Measurements from ENCODE around the gene TBL1X.

The TBL1X gene

GRCh38 chrX:9498236-9498635 lies 33.4 kb downstream of the TBL1X start:
- Histone ChIP-seq H3K27me3 (ENCODE audit: insufficient read depth, low read length) (no peaks in the 10 kb centered on the region), H3K36me3 (ENCODE audit: insufficient read depth, low read length) (peaks cover 9% of the 10 kb centered on the region; the same call in 1 of the 2 replicates), H3K4me3 (ENCODE audit: low read depth, low read length) (no peak overlapping the region), H3K27ac (ENCODE audit: low read depth, low read length) (no peak overlapping the region), H3K79me2 (ENCODE audit: control insufficient read depth, insufficient read depth, low read length, unreplicated experiment) (peaks cover 4% of the 10 kb centered on the region), H2AFZ (ENCODE audit: low read length, unreplicated experiment) (no peak overlapping the region), H3K4me1 (ENCODE audit: control insufficient read depth, insufficient read depth, low read length, unreplicated experiment) (no peaks in the 10 kb centered on the region)

- no peak overlapping the region for H3K4me3 ChIP-seq (ENCODE audit: low read depth, low read length)
- H2AFZ ChIP-seq (ENCODE audit: low read length, unreplicated experiment) = no peak overlapping the region
- H3K27me3 ChIP-seq (ENCODE audit: insufficient read depth, low read length) = no peaks in the 10 kb centered on the region
- peaks cover 2% of the 10 kb centered on the region for H3K79me2 ChIP-seq (ENCODE audit: control insufficient read depth, insufficient read depth, low read length, unreplicated experiment)
- H3K4me1 ChIP-seq (ENCODE audit: control insufficient read depth, insufficient read depth, low read length, unreplicated experiment) = no peaks in the 10 kb centered on the region
- H3K36me3 ChIP-seq (ENCODE audit: insufficient read depth, low read length) = peaks cover 9% of the 10 kb centered on the region; the same call in 1 of the 2 replicates
- no peak overlapping the region for H3K27ac ChIP-seq (ENCODE audit: low read depth, low read length)
Observed at GRCh38 chrX:9500584-9500983, 35.7 kb downstream of the TBL1X start.

- peaks cover 9% of the 10 kb centered on the region; the same call in 1 of the 2 replicates for H3K36me3 ChIP-seq (ENCODE audit: insufficient read depth, low read length)
Observed at GRCh38 chrX:9501362-9501761, 36.5 kb downstream of the TBL1X start.

GRCh38 chrX:9503261-9503660 lies 38.4 kb downstream of the TBL1X start:
- Histone ChIP-seq H3K79me2 (ENCODE audit: control insufficient read depth, insufficient read depth, low read length, unreplicated experiment) (no peaks in the 10 kb centered on the region), H3K4me3 (ENCODE audit: low read depth, low read length) (no peak overlapping the region), H3K36me3 (ENCODE audit: insufficient read depth, low read length) (peaks cover 9% of the 10 kb centered on the region; the same call in 1 of the 2 replicates), H3K27ac (ENCODE audit: low read depth, low read length) (no peak overlapping the region), H2AFZ (ENCODE audit: low read length, unreplicated experiment) (no peak overlapping the region), H3K27me3 (ENCODE audit: insufficient read depth, low read length) (no peaks in the 10 kb centered on the region), H3K4me1 (ENCODE audit: control insufficient read depth, insufficient read depth, low read length, unreplicated experiment) (no peaks in the 10 kb centered on the region)

More at GRCh38 chrX:9501362-9501761, 36.5 kb downstream of the TBL1X start:
- Histone ChIP-seq H3K79me2 (ENCODE audit: control insufficient read depth, insufficient read depth, low read length, unreplicated experiment) (peaks cover 2% of the 10 kb centered on the region), H2AFZ (ENCODE audit: low read length, unreplicated experiment) (no peak overlapping the region), H3K27ac (ENCODE audit: low read depth, low read length) (no peak overlapping the region), H3K4me3 (ENCODE audit: low read depth, low read length) (no peak overlapping the region), H3K27me3 (ENCODE audit: insufficient read depth, low read length) (no peaks in the 10 kb centered on the region), H3K4me1 (ENCODE audit: control insufficient read depth, insufficient read depth, low read length, unreplicated experiment) (no peaks in the 10 kb centered on the region)

GRCh38 chrX:9510366-9510765 lies 45.5 kb downstream of the TBL1X start:
- H3K4me1 ChIP-seq (ENCODE audit: control insufficient read depth, insufficient read depth, low read length, unreplicated experiment) = no peaks in the 10 kb centered on the region
- no peak overlapping the region for H3K4me3 ChIP-seq (ENCODE audit: low read depth, low read length)
- H3K27me3 ChIP-seq (ENCODE audit: insufficient read depth, low read length) = no peaks in the 10 kb centered on the region
- no peaks in the 10 kb centered on the region for H3K36me3 ChIP-seq (ENCODE audit: insufficient read depth, low read length)
- H3K27ac ChIP-seq (ENCODE audit: low read depth, low read length) = no peak overlapping the region
- no peak overlapping the region for H2AFZ ChIP-seq (ENCODE audit: low read length, unreplicated experiment)
- H3K79me2 ChIP-seq (ENCODE audit: control insufficient read depth, insufficient read depth, low read length, unreplicated experiment) = no peaks in the 10 kb centered on the region

GRCh38 chrX:9510980-9511379 lies 46.1 kb downstream of the TBL1X start:
- Histone ChIP-seq H2AFZ (ENCODE audit: low read length, unreplicated experiment) (no peak overlapping the region), H3K79me2 (ENCODE audit: control insufficient read depth, insufficient read depth, low read length, unreplicated experiment) (no peaks in the 10 kb centered on the region), H3K27me3 (ENCODE audit: insufficient read depth, low read length) (no peaks in the 10 kb centered on the region), H3K4me3 (ENCODE audit: low read depth, low read length) (no peak overlapping the region), H3K36me3 (ENCODE audit: insufficient read depth, low read length) (no peaks in the 10 kb centered on the region), H3K27ac (ENCODE audit: low read depth, low read length) (no peak overlapping the region), H3K4me1 (ENCODE audit: control insufficient read depth, insufficient read depth, low read length, unreplicated experiment) (no peaks in the 10 kb centered on the region)

- Histone ChIP-seq H3K27ac (ENCODE audit: low read depth, low read length) (no peak overlapping the region), H3K27me3 (ENCODE audit: insufficient read depth, low read length) (no peaks in the 10 kb centered on the region), H2AFZ (ENCODE audit: low read length, unreplicated experiment) (no peak overlapping the region), H3K36me3 (ENCODE audit: insufficient read depth, low read length) (no peaks in the 10 kb centered on the region), H3K4me3 (ENCODE audit: low read depth, low read length) (no peak overlapping the region), H3K4me1 (ENCODE audit: control insufficient read depth, insufficient read depth, low read length, unreplicated experiment) (no peaks in the 10 kb centered on the region), H3K79me2 (ENCODE audit: control insufficient read depth, insufficient read depth, low read length, unreplicated experiment) (no peaks in the 10 kb centered on the region)
Observed at GRCh38 chrX:9515489-9515888, 50.6 kb downstream of the TBL1X start.

- Histone ChIP-seq H3K4me3 (ENCODE audit: low read depth, low read length) (no peak overlapping the region), H2AFZ (ENCODE audit: low read length, unreplicated experiment) (no peak overlapping the region), H3K4me1 (ENCODE audit: control insufficient read depth, insufficient read depth, low read length, unreplicated experiment) (no peaks in the 10 kb centered on the region), H3K27me3 (ENCODE audit: insufficient read depth, low read length) (no peaks in the 10 kb centered on the region), H3K36me3 (ENCODE audit: insufficient read depth, low read length) (no peaks in the 10 kb centered on the region), H3K27ac (ENCODE audit: low read depth, low read length) (no peak overlapping the region), H3K79me2 (ENCODE audit: control insufficient read depth, insufficient read depth, low read length, unreplicated experiment) (no peaks in the 10 kb centered on the region)
Observed at GRCh38 chrX:9515973-9516538, 51.2 kb downstream of the TBL1X start.

GRCh38 chrX:9516635-9517034 lies 51.8 kb downstream of the TBL1X start:
- H3K27me3 ChIP-seq (ENCODE audit: insufficient read depth, low read length) = no peaks in the 10 kb centered on the region
- H3K36me3 ChIP-seq (ENCODE audit: insufficient read depth, low read length) = no peaks in the 10 kb centered on the region
- no peaks in the 10 kb centered on the region for H3K79me2 ChIP-seq (ENCODE audit: control insufficient read depth, insufficient read depth, low read length, unreplicated experiment)
- H3K4me1 ChIP-seq (ENCODE audit: control insufficient read depth, insufficient read depth, low read length, unreplicated experiment) = no peaks in the 10 kb centered on the region
- H3K4me3 ChIP-seq (ENCODE audit: low read depth, low read length) = no peak overlapping the region
- H3K27ac ChIP-seq (ENCODE audit: low read depth, low read length) = no peak overlapping the region
- H2AFZ ChIP-seq (ENCODE audit: low read length, unreplicated experiment) = no peak overlapping the region

GRCh38 chrX:9518051-9518450 lies 53.2 kb downstream of the TBL1X start:
- H3K79me2 ChIP-seq (ENCODE audit: control insufficient read depth, insufficient read depth, low read length, unreplicated experiment) = no peaks in the 10 kb centered on the region
- no peak overlapping the region for H3K27ac ChIP-seq (ENCODE audit: low read depth, low read length)
- H3K36me3 ChIP-seq (ENCODE audit: insufficient read depth, low read length) = no peaks in the 10 kb centered on the region
- no peaks in the 10 kb centered on the region for H3K4me1 ChIP-seq (ENCODE audit: control insufficient read depth, insufficient read depth, low read length, unreplicated experiment)
- H3K27me3 ChIP-seq (ENCODE audit: insufficient read depth, low read length) = no peaks in the 10 kb centered on the region
- H3K4me3 ChIP-seq (ENCODE audit: low read depth, low read length) = no peak overlapping the region
- no peak overlapping the region for H2AFZ ChIP-seq (ENCODE audit: low read length, unreplicated experiment)

GRCh38 chrX:9518889-9519288 lies 54.0 kb downstream of the TBL1X start:
- Histone ChIP-seq H3K79me2 (ENCODE audit: control insufficient read depth, insufficient read depth, low read length, unreplicated experiment) (no peaks in the 10 kb centered on the region), H3K4me1 (ENCODE audit: control insufficient read depth, insufficient read depth, low read length, unreplicated experiment) (no peaks in the 10 kb centered on the region), H3K4me3 (ENCODE audit: low read depth, low read length) (no peak overlapping the region)

More at GRCh38 chrX:9518889-9519288, 54.0 kb downstream of the TBL1X start:
- Histone ChIP-seq H3K36me3 (ENCODE audit: insufficient read depth, low read length) (no peaks in the 10 kb centered on the region), H3K27me3 (ENCODE audit: insufficient read depth, low read length) (no peaks in the 10 kb centered on the region), H2AFZ (ENCODE audit: low read length, unreplicated experiment) (no peak overlapping the region), H3K27ac (ENCODE audit: low read depth, low read length) (no peak overlapping the region)
